ENCODE data around the gene TMPRSS5.

- TF ChIP-seq EZH2 (IDR thresholded peaks at IDR 0.05) (no peak), POLR2AphosphoS5 (IDR thresholded peaks at IDR 0.05; ENCODE audit: borderline replicate concordance, low read depth, low read length) (no peak), FOXP2 (optimal IDR thresholded peaks at IDR 0.05; ENCODE audit: control extremely low read depth, extremely low read length, insufficient read depth) (no peak)
Measured at GRCh38 chr11:113752932-113753331, 46.8 kb upstream of the TMPRSS5 start.

All from SK-N-MC (cell line).